Measurements from ENCODE around the gene ARHGAP23. TPM values are rescaled to one million over a fixed set of nuclear protein-coding genes. Genes with fewer than 3 reads are reported as not detected.
A peak's percentile ranks its signal among the peaks of the same experiment; 100 is the strongest.
"Not testable (repeated sequence)": the region's sequence is repeated elsewhere in the genome, so short reads cannot be mapped to it uniquely, and the experiment has no call there.

Gene ARHGAP23
- total RNA-seq, 4 donors from 2014 or later: 22.7 to 70.9 (median 30.1) TPM

DNA sequence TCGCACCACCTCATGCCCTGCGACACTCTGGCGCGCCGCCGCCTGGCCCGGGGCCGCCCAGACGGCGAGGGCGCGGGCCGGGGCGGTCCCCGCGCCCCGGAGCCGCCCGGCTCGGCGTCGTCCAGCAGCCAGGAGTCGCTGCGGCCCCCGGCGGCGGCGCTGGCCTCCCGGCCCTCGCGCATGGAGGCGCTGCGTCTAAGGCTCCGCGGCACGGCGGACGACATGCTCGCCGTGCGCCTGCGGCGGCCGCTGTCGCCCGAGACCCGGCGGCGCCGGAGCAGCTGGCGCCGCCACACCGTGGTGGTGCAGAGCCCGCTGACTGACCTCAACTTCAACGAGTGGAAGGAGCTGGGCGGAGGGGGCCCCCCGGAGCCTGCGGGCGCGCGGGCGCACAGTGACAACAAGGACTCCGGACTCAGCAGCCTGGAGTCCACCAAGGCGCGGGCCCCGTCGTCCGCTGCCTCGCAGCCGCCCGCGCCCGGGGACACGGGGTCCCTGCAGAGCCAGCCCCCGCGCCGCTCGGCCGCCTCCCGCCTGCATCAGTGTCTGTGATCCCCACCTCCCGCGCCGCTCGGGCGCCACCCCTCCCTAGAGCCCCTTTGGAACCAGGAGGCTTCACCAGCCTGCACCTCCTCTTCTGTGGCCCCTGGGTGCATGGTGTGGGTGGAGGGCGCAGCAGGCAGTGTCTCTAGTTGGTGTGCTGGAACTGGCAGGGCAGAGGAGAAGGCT, 82.3 kb downstream of the ARHGAP23 start:
- DNase-seq (ENCODE audit: low spot score) (no peak), ATAC-seq (ENCODE audit: low FRiP score) (no peak)
- TF ChIP-seq, protein P1, sequence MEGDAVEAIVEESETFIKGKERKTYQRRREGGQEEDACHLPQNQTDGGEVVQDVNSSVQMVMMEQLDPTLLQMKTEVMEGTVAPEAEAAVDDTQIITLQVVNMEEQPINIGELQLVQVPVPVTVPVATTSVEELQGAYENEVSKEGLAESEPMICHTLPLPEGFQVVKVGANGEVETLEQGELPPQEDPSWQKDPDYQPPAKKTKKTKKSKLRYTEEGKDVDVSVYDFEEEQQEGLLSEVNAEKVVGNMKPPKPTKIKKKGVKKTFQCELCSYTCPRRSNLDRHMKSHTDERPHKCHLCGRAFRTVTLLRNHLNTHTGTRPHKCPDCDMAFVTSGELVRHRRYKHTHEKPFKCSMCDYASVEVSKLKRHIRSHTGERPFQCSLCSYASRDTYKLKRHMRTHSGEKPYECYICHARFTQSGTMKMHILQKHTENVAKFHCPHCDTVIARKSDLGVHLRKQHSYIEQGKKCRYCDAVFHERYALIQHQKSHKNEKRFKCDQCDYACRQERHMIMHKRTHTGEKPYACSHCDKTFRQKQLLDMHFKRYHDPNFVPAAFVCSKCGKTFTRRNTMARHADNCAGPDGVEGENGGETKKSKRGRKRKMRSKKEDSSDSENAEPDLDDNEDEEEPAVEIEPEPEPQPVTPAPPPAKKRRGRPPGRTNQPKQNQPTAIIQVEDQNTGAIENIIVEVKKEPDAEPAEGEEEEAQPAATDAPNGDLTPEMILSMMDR (IDR thresholded peaks at IDR 0.05): no peak

DNA sequence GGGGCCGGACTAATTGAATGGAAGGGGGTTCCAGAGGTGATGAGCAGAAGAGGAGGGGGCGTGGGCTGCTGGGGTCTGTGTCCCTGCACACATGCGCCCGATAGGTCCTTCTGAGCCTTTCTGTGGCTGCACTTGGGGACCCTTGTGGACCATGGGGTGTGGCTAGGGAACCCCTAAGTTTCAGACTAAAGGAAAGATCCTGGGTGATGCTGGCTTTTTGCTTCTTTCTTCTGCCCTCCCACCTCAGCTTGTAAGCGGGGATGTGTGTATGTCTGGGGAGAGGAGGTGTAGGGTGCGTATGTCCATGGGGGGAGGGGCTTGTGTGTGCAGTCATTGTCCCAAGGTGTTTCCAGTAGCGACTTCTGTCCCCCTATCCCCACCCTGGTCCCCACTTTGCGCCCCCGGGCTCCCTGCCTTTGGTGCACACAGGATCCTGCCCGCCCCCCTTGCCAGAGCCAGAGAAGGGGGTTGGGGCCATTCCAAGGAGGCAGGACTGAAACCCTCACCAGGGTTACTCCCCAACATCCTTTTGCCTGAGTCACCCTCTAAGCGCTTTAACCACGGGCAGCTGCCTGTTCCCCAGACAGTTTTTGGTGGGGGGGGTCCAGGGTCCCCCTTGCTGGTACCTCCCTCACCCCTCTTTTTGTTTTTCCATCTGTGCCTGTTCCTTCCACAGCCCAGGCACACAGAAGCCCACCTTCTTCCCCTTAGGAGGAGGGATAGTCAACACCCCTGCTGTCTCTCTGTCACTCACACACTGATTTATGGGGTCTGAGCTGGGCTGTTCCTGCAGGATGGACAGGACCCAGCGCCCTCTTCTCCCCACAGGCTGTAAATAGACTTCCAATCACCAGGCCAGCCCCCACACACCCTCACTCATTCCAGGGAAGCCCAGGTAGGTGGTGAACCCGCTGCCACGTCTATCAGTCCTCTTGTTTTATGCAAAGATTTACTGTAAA, 83.2 kb downstream of the ARHGAP23 start:
- DNase-seq (ENCODE audit: low spot score): no peak
- TF ChIP-seq, protein P1 (IDR thresholded peaks at IDR 0.05): no peak

DNA sequence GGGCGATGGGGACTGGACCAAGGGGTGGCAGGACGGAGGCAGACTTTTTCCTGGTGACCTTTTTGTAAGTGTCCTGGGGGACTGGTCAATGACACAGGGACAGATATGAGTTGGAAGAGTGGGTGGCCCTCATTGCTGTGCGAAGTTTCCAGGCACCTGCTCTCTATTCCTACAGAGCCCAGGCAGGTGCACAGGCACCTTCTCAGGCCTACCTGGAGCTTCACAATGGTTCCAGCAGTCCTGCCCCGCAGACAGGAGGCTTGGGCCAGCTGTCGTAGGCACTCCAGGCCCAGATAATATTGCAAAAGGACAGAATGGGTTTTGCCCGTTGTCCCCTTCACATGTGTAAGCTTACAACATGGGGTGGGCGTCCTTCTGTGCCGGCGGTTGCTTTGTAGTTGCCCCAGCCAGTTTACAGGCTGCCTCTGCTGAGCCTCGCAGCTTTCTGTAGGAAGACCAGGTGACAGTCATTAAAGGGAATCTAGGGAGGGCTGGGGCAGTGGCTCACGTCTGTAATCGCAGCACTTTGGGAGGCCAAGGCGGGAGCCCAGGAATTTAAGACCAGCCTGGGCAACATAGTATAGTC, 84.3 kb downstream of the ARHGAP23 start:
- ATAC-seq (ENCODE audit: low FRiP score): no peak
- TF ChIP-seq, protein P1 (IDR thresholded peaks at IDR 0.05): no peak
- no peak for DNase-seq (ENCODE audit: low spot score)

More for the DNA sequence above, 83.2 kb downstream of the ARHGAP23 start:
- peak; percentile 71 for ATAC-seq (ENCODE audit: low FRiP score)

DNA sequence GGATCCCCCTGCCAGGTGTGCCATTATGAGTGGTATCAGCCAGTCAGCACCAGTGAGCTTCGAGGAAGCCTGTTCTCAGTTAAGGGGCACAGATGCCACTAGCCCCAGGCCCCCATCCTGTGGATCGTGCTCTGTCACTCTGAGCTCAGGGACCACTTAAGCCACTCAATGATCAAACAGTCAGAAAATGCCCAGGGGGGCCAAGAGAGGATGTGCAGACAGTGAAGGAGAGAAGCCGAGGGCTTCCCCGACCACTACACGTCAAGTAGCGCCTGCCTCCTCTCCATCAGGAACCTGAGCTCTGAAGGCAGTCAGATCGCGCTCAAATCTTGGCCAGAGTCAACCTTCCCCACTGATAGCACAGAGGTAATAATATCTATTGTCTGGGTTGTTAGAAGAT, 98.3 kb downstream of the ARHGAP23 start:
- not testable (repeated sequence) for ATAC-seq (ENCODE audit: low FRiP score); DNase-seq (ENCODE audit: low spot score)

DNA sequence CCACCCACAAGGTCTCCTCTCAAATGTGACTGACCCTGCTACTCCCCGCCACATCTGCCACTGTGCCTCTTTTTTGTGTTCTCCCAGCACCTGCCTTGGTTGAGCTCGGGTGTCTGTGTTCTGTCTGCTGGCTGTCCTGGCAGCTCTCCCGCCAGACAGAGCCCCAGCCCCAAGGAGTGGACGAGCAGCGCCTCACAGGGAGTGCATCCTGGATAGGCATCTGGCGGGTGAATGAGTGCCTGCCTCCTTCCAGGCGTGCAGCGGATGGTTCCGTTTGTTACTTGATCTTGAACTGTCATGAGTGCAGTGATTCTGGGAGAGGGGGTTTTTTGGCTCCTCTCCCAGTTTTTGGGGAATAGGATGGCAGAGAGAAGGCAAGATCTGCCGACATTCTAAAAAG, 99.9 kb downstream of the ARHGAP23 start:
- ATAC-seq (ENCODE audit: low FRiP score); DNase-seq (ENCODE audit: low spot score): not testable (repeated sequence)

DNA sequence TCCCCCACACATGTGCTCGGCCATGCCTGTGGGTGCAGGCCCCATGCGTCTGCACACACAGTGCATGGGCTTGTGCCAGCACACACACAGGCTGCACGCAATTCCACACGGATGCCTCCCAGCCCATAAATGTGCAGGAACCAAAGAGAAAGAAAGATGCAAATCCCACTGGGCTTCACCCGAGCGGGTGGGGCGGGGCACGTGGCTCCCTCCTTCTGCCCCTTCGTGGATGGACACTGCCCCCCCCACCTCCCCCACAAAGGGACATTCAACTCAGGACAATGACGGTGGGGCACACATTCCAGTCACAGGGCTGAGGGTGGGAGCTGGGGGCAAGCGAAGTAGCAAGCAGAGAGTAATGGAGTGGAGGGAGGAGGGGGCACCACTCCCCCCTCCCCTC, 102.6 kb downstream of the ARHGAP23 start:
- not testable (repeated sequence) for ATAC-seq (ENCODE audit: low FRiP score); DNase-seq (ENCODE audit: low spot score)

DNA sequence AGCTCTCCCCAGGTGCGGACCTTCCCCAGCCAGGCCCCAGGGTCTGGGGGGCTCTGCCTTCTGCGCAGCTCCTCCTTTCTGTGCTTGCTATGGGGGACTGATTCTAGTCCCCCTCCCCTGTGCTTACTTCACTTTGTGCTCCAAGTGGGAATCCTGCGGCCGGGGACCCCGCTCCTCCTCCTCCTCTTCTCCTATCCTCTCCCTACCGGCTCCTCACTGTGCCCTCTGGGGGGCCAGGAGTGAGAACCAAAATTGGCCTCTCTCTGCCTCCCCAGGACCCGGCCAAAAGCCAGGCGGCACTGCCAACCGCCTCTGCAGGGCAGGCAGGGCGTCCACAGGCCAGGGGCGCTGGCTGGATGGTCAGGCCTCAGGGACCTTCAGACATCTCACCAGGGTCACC, 103.5 kb downstream of the ARHGAP23 start:
- not testable (repeated sequence) for ATAC-seq (ENCODE audit: low FRiP score); DNase-seq (ENCODE audit: low spot score)

DNA sequence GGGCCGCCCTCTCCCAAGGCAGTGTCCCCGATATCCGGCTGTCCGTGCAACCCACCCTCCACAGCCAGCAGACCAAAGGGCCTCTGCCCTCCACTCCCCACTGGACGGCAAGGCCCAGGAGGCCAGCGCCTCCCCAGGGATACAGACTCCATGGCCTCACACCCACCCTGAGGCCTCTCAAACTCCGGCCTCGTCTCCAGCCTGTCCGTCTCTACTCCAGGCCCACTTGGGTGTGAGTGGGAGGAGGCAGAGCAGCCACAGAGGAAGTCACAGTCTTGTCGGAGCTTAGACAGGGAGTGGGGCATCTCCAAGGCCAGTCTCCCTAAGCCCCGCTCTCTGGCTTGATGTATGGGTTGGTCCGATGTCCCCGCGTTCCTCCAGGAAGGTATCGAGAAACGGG, 104.2 kb downstream of the ARHGAP23 start:
- TF ChIP-seq, protein P1 (IDR thresholded peaks at IDR 0.05): no peak
- DNase-seq (ENCODE audit: low spot score): no peak
- no peak for ATAC-seq (ENCODE audit: low FRiP score)

DNA sequence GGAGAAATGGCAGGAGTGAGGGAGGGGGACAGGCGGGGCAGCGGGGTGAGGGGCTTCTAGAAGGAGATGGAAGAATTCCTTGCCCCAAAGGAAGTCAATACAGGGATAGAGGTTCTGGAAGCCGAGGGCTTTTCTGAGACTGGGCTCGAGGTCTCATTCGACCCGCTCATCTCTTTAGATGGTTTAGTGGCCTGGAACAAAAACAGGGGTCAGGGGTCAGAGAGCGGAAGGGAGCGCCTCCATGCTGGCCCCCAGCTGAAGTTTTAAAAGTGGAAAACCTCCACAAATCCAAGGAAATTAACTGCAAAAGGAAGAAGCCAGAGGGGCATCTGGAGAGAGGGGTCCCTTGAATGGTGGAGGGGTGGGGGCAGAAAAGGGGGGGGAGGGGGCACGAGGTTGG, 105.0 kb downstream of the ARHGAP23 start:
- DNase-seq (ENCODE audit: low spot score): no peak
- TF ChIP-seq, protein P1 (IDR thresholded peaks at IDR 0.05): no peak
- ATAC-seq (ENCODE audit: low FRiP score): no peak

Data from omental fat pad (tissue), 4 donors.